ENCODE measurements around the gene CSNK1G1. TPM values are rescaled to one million over a fixed set of nuclear protein-coding genes. Genes with fewer than 3 reads are reported as not detected.
"Not testable (repeated sequence)": the region's sequence is repeated elsewhere in the genome, so short reads cannot be mapped to it uniquely, and the experiment has no call there.

Gene CSNK1G1
- total RNA-seq, 1 experiment from 2014 or later: 27.4 TPM

GRCh38 chr15:64396789-64397188, 40.8 kb upstream of the CSNK1G1 start:
- CTCF ChIA-PET: no interaction called here
- peaks cover 35% of the 10 kb centered on the region for H3K36me3 ChIP-seq (ENCODE audit: insufficient read depth, low read length, poor library complexity, severe bottlenecking)
- no TSS peak for BruUV-seq (replicated peaks)

GRCh38 chr15:64392471-64392870, 36.5 kb upstream of the CSNK1G1 start:
- POLR2A ChIA-PET (ENCODE audit: low non-redundant PET): not testable (repeated sequence)

More at GRCh38 chr15:64396789-64397188, 40.8 kb upstream of the CSNK1G1 start:
- H3K4me1 ChIP-seq (ENCODE audit: insufficient read depth, low read length, poor library complexity, severe bottlenecking): no peaks in the 10 kb centered on the region
- POLR2A ChIA-PET (ENCODE audit: low non-redundant PET): no interaction called here
- no peak for DNase-seq (ENCODE audit: low spot score)
- no peaks in the 10 kb centered on the region for H3K9me3 ChIP-seq (ENCODE audit: low read depth, low read length, poor library complexity, severe bottlenecking)
- no peak for TF ChIP-seq CTCF (conservative IDR thresholded peaks at IDR 0.05; ENCODE audit: low read depth, low read length)
- no peak for TF ChIP-seq EZH2 (IDR thresholded peaks at IDR 0.05; ENCODE audit: borderline replicate concordance, low read depth, low read length, poor library complexity, severe bottlenecking)
- H3K27ac ChIP-seq (ENCODE audit: low read depth, low read length, poor library complexity, severe bottlenecking): no peak overlapping the region
- no peak overlapping the region for H3K4me3 ChIP-seq (ENCODE audit: low read depth, low read length, poor library complexity, severe bottlenecking)
- no peaks in the 10 kb centered on the region for H3K27me3 ChIP-seq (replicated peaks; ENCODE audit: insufficient read depth, low read depth, low read length, poor library complexity)
- intact Hi-C loops (cut with micrococcal nuclease; ENCODE audit: unreplicated experiment): no loop called here

GRCh38 chr15:64389036-64389435, 33.1 kb upstream of the CSNK1G1 start:
- intact Hi-C loops (cut with micrococcal nuclease; ENCODE audit: unreplicated experiment): no loop called here
- no peak for DNase-seq (ENCODE audit: low spot score)
- CTCF ChIA-PET: no interaction called here
- peak overlapping the region; percentile 83 for H3K4me3 ChIP-seq (ENCODE audit: low read depth, low read length, poor library complexity, severe bottlenecking)
- H3K36me3 ChIP-seq (ENCODE audit: insufficient read depth, low read length, poor library complexity, severe bottlenecking): no peaks in the 10 kb centered on the region
- TF ChIP-seq EZH2 (IDR thresholded peaks at IDR 0.05; ENCODE audit: borderline replicate concordance, low read depth, low read length, poor library complexity, severe bottlenecking) (no peak), CTCF (conservative IDR thresholded peaks at IDR 0.05; ENCODE audit: low read depth, low read length) (no peak)
- POLR2A ChIA-PET (ENCODE audit: low non-redundant PET): no interaction called here
- H3K9me3 ChIP-seq (ENCODE audit: low read depth, low read length, poor library complexity, severe bottlenecking): no peaks in the 10 kb centered on the region
- no peak overlapping the region for H3K27ac ChIP-seq (ENCODE audit: low read depth, low read length, poor library complexity, severe bottlenecking)
- H3K4me1 ChIP-seq (ENCODE audit: insufficient read depth, low read length, poor library complexity, severe bottlenecking): peaks cover 6% of the 10 kb centered on the region
- no peaks in the 10 kb centered on the region for H3K27me3 ChIP-seq (replicated peaks; ENCODE audit: insufficient read depth, low read depth, low read length, poor library complexity)
- no TSS peak for BruUV-seq (replicated peaks)

More at GRCh38 chr15:64392471-64392870, 36.5 kb upstream of the CSNK1G1 start:
- H3K4me1 ChIP-seq (ENCODE audit: insufficient read depth, low read length, poor library complexity, severe bottlenecking); CTCF ChIA-PET; H3K27me3 ChIP-seq (replicated peaks; ENCODE audit: insufficient read depth, low read depth, low read length, poor library complexity); BruUV-seq (replicated peaks); H3K9me3 ChIP-seq (ENCODE audit: low read depth, low read length, poor library complexity, severe bottlenecking); H3K4me3 ChIP-seq (ENCODE audit: low read depth, low read length, poor library complexity, severe bottlenecking); DNase-seq (ENCODE audit: low spot score); H3K27ac ChIP-seq (ENCODE audit: low read depth, low read length, poor library complexity, severe bottlenecking); intact Hi-C loops (cut with micrococcal nuclease; ENCODE audit: unreplicated experiment): not testable (repeated sequence)
- peaks cover 18% of the 10 kb centered on the region for H3K36me3 ChIP-seq (ENCODE audit: insufficient read depth, low read length, poor library complexity, severe bottlenecking)

- peak; percentile 98 for DNase-seq (ENCODE audit: low spot score)
- ChIA-PET POLR2A (ENCODE audit: low non-redundant PET) (interaction anchor here (0.5 to 0.6 kb wide), 2 partner anchors 11 to 71 kb away, joined by 3 to 8 read pairs; no protein-coding TSS in a partner anchor), CTCF (interaction anchor here (0.6 kb wide), 2 partner anchors 19 to 377 kb away, joined by 3 to 4 read pairs; no protein-coding TSS in a partner anchor)
- H3K36me3 ChIP-seq (ENCODE audit: insufficient read depth, low read length, poor library complexity, severe bottlenecking): no peaks in the 10 kb centered on the region
- H3K27ac ChIP-seq (ENCODE audit: low read depth, low read length, poor library complexity, severe bottlenecking): peak within 1 kb of the TSS; percentile 50
- H3K4me3 ChIP-seq (ENCODE audit: low read depth, low read length, poor library complexity, severe bottlenecking): peak within 1 kb of the TSS; percentile 83
- TF ChIP-seq CTCF (conservative IDR thresholded peaks at IDR 0.05; ENCODE audit: low read depth, low read length): peak; percentile 16; the same call in 1 of the 2 replicates
- TF ChIP-seq EZH2 (IDR thresholded peaks at IDR 0.05; ENCODE audit: borderline replicate concordance, low read depth, low read length, poor library complexity, severe bottlenecking): no peak
- intact Hi-C loops (cut with micrococcal nuclease; ENCODE audit: unreplicated experiment): no loop called here
- no peaks in the 10 kb centered on the region for H3K27me3 ChIP-seq (replicated peaks; ENCODE audit: insufficient read depth, low read depth, low read length, poor library complexity)
- H3K9me3 ChIP-seq (ENCODE audit: low read depth, low read length, poor library complexity, severe bottlenecking): no peaks in the 10 kb centered on the region
- BruUV-seq (replicated peaks): no TSS peak
- peaks cover 6% of the 10 kb centered on the region for H3K4me1 ChIP-seq (ENCODE audit: insufficient read depth, low read length, poor library complexity, severe bottlenecking)
Measured at GRCh38 chr15:64387562-64388168, 31.7 kb upstream of the CSNK1G1 start, which contains the start of gene TRIP4. Gene TRIP4 (plus strand): TSS chr15:64387836. CDS start chr15:64387864, 28 bp downstream.
